Nephron (organoid): ENCODE results near the gene VPS39.

ENCODE experiments used
- H3K27ac Mint-ChIP-seq, 3 experiments: 2 replicates each; pipeline ENCODE4 v1.8.0; 2020; ENCODE audit warnings: mixed read lengths in 3 of 3, mild to moderate bottlenecking in 2 of 3, moderate library complexity in 1 of 3
- H3K27me3 Mint-ChIP-seq: 2 replicates; pipeline ENCODE4 v1.8.0; 2021; ENCODE audit warnings: low read depth, mild to moderate bottlenecking, moderate library complexity, mixed read lengths
- H3K36me3 Mint-ChIP-seq: 2 replicates; pipeline ENCODE4 v1.8.0; 2020; ENCODE audit warnings: low read depth, mixed read lengths
- H3K4me1 Mint-ChIP-seq: 2 replicates; pipeline ENCODE4 v1.8.0; 2020; ENCODE audit warnings: mixed read lengths
- H3K4me3 Mint-ChIP-seq, 3 experiments: 2 replicates each; pipeline ENCODE4 v1.8.0; 2020; ENCODE audit warnings: mild to moderate bottlenecking in 3 of 3, mixed read lengths in 3 of 3, moderate library complexity in 2 of 3
- H3K9me3 Mint-ChIP-seq: 2 replicates; pipeline ENCODE4 v1.8.0; 2020; ENCODE audit warnings: mixed read lengths
- TF ChIP-seq, protein P1 (sequence below), 3 experiments: fragments of 200-600 bp; sonication (generic); IDR thresholded peaks; one replicate each; pipeline ENCODE4 v1.5.0; 2021; ENCODE audit warnings: antibody characterized with exemption in 3 of 3; ENCODE audit not compliant: unreplicated experiment in 3 of 3

VPS39 gene

GRCh38 chr15:42218953-42219592 is 11.0 kb upstream of the VPS39 start:
- Mint-ChIP-seq H3K4me1 (no peaks in the 10 kb centered on the region), H3K27ac (no peak overlapping the region), H3K27me3 (no peaks in the 10 kb centered on the region), H3K4me3 (no peak overlapping the region), H3K9me3 (no peaks in the 10 kb centered on the region), H3K36me3 (peaks cover 72% of the 10 kb centered on the region)
- TF ChIP-seq, protein P1, sequence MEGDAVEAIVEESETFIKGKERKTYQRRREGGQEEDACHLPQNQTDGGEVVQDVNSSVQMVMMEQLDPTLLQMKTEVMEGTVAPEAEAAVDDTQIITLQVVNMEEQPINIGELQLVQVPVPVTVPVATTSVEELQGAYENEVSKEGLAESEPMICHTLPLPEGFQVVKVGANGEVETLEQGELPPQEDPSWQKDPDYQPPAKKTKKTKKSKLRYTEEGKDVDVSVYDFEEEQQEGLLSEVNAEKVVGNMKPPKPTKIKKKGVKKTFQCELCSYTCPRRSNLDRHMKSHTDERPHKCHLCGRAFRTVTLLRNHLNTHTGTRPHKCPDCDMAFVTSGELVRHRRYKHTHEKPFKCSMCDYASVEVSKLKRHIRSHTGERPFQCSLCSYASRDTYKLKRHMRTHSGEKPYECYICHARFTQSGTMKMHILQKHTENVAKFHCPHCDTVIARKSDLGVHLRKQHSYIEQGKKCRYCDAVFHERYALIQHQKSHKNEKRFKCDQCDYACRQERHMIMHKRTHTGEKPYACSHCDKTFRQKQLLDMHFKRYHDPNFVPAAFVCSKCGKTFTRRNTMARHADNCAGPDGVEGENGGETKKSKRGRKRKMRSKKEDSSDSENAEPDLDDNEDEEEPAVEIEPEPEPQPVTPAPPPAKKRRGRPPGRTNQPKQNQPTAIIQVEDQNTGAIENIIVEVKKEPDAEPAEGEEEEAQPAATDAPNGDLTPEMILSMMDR (IDR thresholded peaks at IDR 0.05; ENCODE audit: unreplicated experiment in 3 of 3): no peak

DNA sequence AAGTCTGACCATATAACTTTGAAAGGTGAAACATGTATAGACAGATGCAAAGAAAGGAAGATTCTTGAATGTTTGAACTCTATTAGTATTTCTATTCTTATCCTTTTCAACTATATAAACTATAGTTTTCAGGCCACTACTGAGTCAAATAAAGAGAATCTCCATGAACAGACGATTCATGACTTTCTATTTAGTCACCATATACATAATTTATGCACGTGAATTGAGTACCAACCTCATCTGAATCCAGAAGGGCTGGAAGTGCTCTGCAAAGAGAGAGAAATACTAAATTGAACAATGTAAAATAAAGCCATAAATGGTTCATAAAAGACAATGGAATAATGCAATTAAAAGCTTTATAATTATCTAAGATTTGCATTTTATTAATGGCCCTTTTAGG is 9.5 kb upstream of the VPS39 start:
- Mint-ChIP-seq H3K9me3 (no peaks in the 10 kb centered on the region), H3K4me1 (no peaks in the 10 kb centered on the region), H3K27me3 (no peaks in the 10 kb centered on the region), H3K27ac (no peak overlapping the region), H3K4me3 (no peak overlapping the region), H3K36me3 (peaks cover 61% of the 10 kb centered on the region)
- TF ChIP-seq, protein P1 (IDR thresholded peaks at IDR 0.05; ENCODE audit: unreplicated experiment in 3 of 3): no peak

GRCh38 chr15:42215913-42216829 is 8.1 kb upstream of the VPS39 start:
- Mint-ChIP-seq H3K27me3 (no peaks in the 10 kb centered on the region), H3K36me3 (peaks cover 69% of the 10 kb centered on the region), H3K9me3 (no peaks in the 10 kb centered on the region), H3K4me1 (no peaks in the 10 kb centered on the region), H3K4me3 (no peak overlapping the region), H3K27ac (no peak overlapping the region)
- TF ChIP-seq, protein P1 (IDR thresholded peaks at IDR 0.05; ENCODE audit: unreplicated experiment in 3 of 3): no peak

DNA sequence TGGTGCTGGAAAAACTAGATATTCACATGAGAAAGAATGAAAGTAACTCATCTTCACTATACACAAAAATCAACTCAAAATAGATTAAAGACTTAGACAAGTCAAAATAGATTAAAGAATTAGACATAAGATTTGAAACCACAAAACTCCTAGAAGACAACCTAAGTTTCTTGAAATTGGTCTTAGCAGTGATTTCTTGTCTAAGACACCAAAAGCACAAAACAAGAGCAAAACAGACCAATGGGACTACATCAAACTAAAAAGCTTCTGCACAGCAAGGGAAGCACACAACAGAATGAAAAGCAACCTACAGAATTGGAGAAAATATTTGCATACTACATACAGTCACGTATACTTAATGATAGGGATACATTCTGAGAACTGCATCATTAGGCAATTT is 6.5 kb upstream of the VPS39 start:
- TF ChIP-seq, protein P1 (IDR thresholded peaks at IDR 0.05; ENCODE audit: unreplicated experiment in 3 of 3): no peak
- no peak overlapping the region for H3K27ac Mint-ChIP-seq
- H3K36me3 Mint-ChIP-seq: peaks cover 61% of the 10 kb centered on the region
- no peaks in the 10 kb centered on the region for H3K4me1 Mint-ChIP-seq
- H3K9me3 Mint-ChIP-seq: no peaks in the 10 kb centered on the region
- no peak overlapping the region for H3K4me3 Mint-ChIP-seq
- H3K27me3 Mint-ChIP-seq: no peaks in the 10 kb centered on the region

GRCh38 chr15:42213511-42213910 is 5.4 kb upstream of the VPS39 start:
- no peak overlapping the region for H3K27ac Mint-ChIP-seq
- H3K4me1 Mint-ChIP-seq: no peaks in the 10 kb centered on the region
- H3K27me3 Mint-ChIP-seq: no peaks in the 10 kb centered on the region
- no peak overlapping the region for H3K4me3 Mint-ChIP-seq
- H3K9me3 Mint-ChIP-seq: no peaks in the 10 kb centered on the region
- TF ChIP-seq, protein P1 (IDR thresholded peaks at IDR 0.05; ENCODE audit: unreplicated experiment in 3 of 3): no peak
- peaks cover 51% of the 10 kb centered on the region for H3K36me3 Mint-ChIP-seq
